ENCODE measurements around the gene TPSB2. TPM values are rescaled to one million over a fixed set of nuclear protein-coding genes. Genes with fewer than 3 reads are reported as not detected.
"Not testable (repeated sequence)": the region's sequence is repeated elsewhere in the genome, so short reads cannot be mapped to it uniquely, and the experiment has no call there.

TPSB2 gene
- total RNA-seq, 3 donors from 2014 or later, result 3.7 to 21.0 (median 8.2) TPM

GRCh38 chr16:1275791-1276579 lies 46.0 kb upstream of the TPSB2 start:
- no peaks in the 10 kb centered on the region for H3K36me3 ChIP-seq (ENCODE audit: low read depth)
- no peak for DNase-seq
- no peaks in the 10 kb centered on the region for H3K9me3 ChIP-seq
- ATAC-seq, result no peak
- TF ChIP-seq CTCF (IDR thresholded peaks at IDR 0.05), result no peak
- intact Hi-C loops (cut with DNase I, micrococcal nuclease), result no loop called here
- peaks cover 7% of the 10 kb centered on the region for H3K4me1 ChIP-seq (ENCODE audit: low read depth)
- no peak overlapping the region for H3K4me3 ChIP-seq

- Histone ChIP-seq H3K4me1 (ENCODE audit: low read depth) (peaks cover 7% of the 10 kb centered on the region), H3K4me3 (no peak overlapping the region), H3K36me3 (ENCODE audit: low read depth) (no peaks in the 10 kb centered on the region), H3K9me3 (no peaks in the 10 kb centered on the region)
- intact Hi-C loops (cut with DNase I, micrococcal nuclease), result no loop called here
- no peak for TF ChIP-seq CTCF (IDR thresholded peaks at IDR 0.05)
- no peak for ATAC-seq
- no peak for DNase-seq
Measured at GRCh38 chr16:1274767-1275166, 44.8 kb upstream of the TPSB2 start.

- no peaks in the 10 kb centered on the region for H3K9me3 ChIP-seq
- no peak for TF ChIP-seq CTCF (IDR thresholded peaks at IDR 0.05)
- peaks cover 7% of the 10 kb centered on the region for H3K4me1 ChIP-seq (ENCODE audit: low read depth)
- no peak overlapping the region for H3K4me3 ChIP-seq
- no peak for ATAC-seq
- no peak for DNase-seq
- intact Hi-C loops (cut with DNase I, micrococcal nuclease), result no loop called here
- no peaks in the 10 kb centered on the region for H3K36me3 ChIP-seq (ENCODE audit: low read depth)
Measured at GRCh38 chr16:1273816-1274215, 43.8 kb upstream of the TPSB2 start.

GRCh38 chr16:1272453-1273198 lies 42.6 kb upstream of the TPSB2 start:
- intact Hi-C loops (cut with DNase I, micrococcal nuclease), result no loop called here

GRCh38 chr16:1271724-1272413 lies 41.9 kb upstream of the TPSB2 start:
- peak; percentile 56 for ATAC-seq

More at GRCh38 chr16:1272453-1273198, 42.6 kb upstream of the TPSB2 start:
- Histone ChIP-seq H3K9me3 (no peaks in the 10 kb centered on the region), H3K36me3 (ENCODE audit: low read depth) (no peaks in the 10 kb centered on the region), H3K4me1 (ENCODE audit: low read depth) (peaks cover 7% of the 10 kb centered on the region), H3K4me3 (no peak overlapping the region)
- peak; percentile 19 for ATAC-seq
- no peak for TF ChIP-seq CTCF (IDR thresholded peaks at IDR 0.05)
- DNase-seq, result peak in 1 of 3 donors; percentile 23

GRCh38 chr16:1271380-1271723 lies 41.4 kb upstream of the TPSB2 start:
- no peak for ATAC-seq
- intact Hi-C loops (cut with DNase I, micrococcal nuclease), result no loop called here
- Histone ChIP-seq H3K4me1 (ENCODE audit: low read depth) (peaks cover 7% of the 10 kb centered on the region), H3K36me3 (ENCODE audit: low read depth) (no peaks in the 10 kb centered on the region), H3K9me3 (no peaks in the 10 kb centered on the region), H3K4me3 (no peak overlapping the region)
- DNase-seq, result no peak
- no peak for TF ChIP-seq CTCF (IDR thresholded peaks at IDR 0.05)

More at GRCh38 chr16:1271724-1272413, 41.9 kb upstream of the TPSB2 start:
- peak; percentile 35 to 66 (median 53) for DNase-seq
- H3K4me3 ChIP-seq; H3K36me3 ChIP-seq (ENCODE audit: low read depth); H3K9me3 ChIP-seq; H3K4me1 ChIP-seq (ENCODE audit: low read depth); intact Hi-C loops (cut with DNase I, micrococcal nuclease): not testable (repeated sequence)

GRCh38 chr16:1269418-1269817 lies 39.4 kb upstream of the TPSB2 start:
- intact Hi-C loops (cut with DNase I, micrococcal nuclease); ATAC-seq; H3K9me3 ChIP-seq; H3K4me1 ChIP-seq (ENCODE audit: low read depth); H3K36me3 ChIP-seq (ENCODE audit: low read depth); H3K4me3 ChIP-seq: not testable (repeated sequence)
- peak in 1 of 3 donors; percentile 36 for DNase-seq

Data from mucosa of descending colon (tissue), 3 donors.